Epithelial cell of esophagus (primary cell): ENCODE measurements around the gene ETFA.

Experiments
- DNase-seq: peaks from one replicate; pipeline ENCODE4 v3.0.0; 2010; ENCODE audit warnings: low read depth
- H3K4me3 ChIP-seq: 2 replicates; pipeline ENCODE4 v1.5.1; 2011; ENCODE audit warnings: mild to moderate bottlenecking, low read length, control low read depth
- CTCF ChIP-seq: IDR thresholded peaks from 2 replicates; pipeline ENCODE4 v1.5.1; 2011; ENCODE audit warnings: low read depth, mild to moderate bottlenecking, low read length, control low read depth, inconsistent platforms; ENCODE audit not compliant: insufficient read depth; ENCODE audit errors: missing control alignments

The ETFA gene

GRCh38 chr15:76286271-76286879 lies 24.9 kb downstream of the ETFA start:
- no peak overlapping the region for H3K4me3 ChIP-seq
- TF ChIP-seq CTCF = no peak
- DNase-seq = no peak

GRCh38 chr15:76285241-76285825 lies 25.9 kb downstream of the ETFA start:
- H3K4me3 ChIP-seq = no peak overlapping the region
- peak; percentile 69 for TF ChIP-seq CTCF
- peak; percentile 37 for DNase-seq

- no peak overlapping the region for H3K4me3 ChIP-seq
- TF ChIP-seq CTCF = no peak
- DNase-seq = no peak
These were observed 28.8 kb downstream of the ETFA start for GRCh38 chr15:76282465-76282864.

GRCh38 chr15:76278651-76279050 lies 32.6 kb downstream of the ETFA start:
- no peak for DNase-seq
- no peak overlapping the region for H3K4me3 ChIP-seq
- no peak for TF ChIP-seq CTCF

- no peak overlapping the region for H3K4me3 ChIP-seq
- TF ChIP-seq CTCF = no peak
- no peak for DNase-seq
These were observed 36.4 kb downstream of the ETFA start for GRCh38 chr15:76274821-76275220.

- no peak for TF ChIP-seq CTCF
- no peak overlapping the region for H3K4me3 ChIP-seq
- no peak for DNase-seq
These were observed 37.0 kb downstream of the ETFA start for GRCh38 chr15:76274226-76274625.

GRCh38 chr15:76270876-76271275 lies 40.4 kb downstream of the ETFA start:
- TF ChIP-seq CTCF = no peak
- H3K4me3 ChIP-seq = no peak overlapping the region
- peak; percentile 63 for DNase-seq
